Heart left ventricle (tissue), 16 donors: ENCODE results near the gene KATNB1. TPM values are rescaled to one million over a fixed set of nuclear protein-coding genes. Genes with fewer than 3 reads are reported as not detected.

Source experiments
- ATAC-seq, 4 donors: fragments of 200-7000 bp; cut with Tn5 transposase; one replicate each; pipeline ENCODE4 v1.9.1; 2020 to 2022; ENCODE audit warnings: moderate library complexity in 4 of 4, mild to moderate bottlenecking in 3 of 4, moderate number of reproducible peaks in 1 of 4
- DNase-seq, 5 donors: peaks; one replicate each; pipeline ENCODE4 v3.0.0-alpha.2; 2020
- H3K27ac ChIP-seq, 12 donors: fragments of 200-600 bp; sonication (generic) in 4 of 12; one replicate each; pipeline versions ENCODE4 v1.5.0 to v1.8.0; 2016 to 2022; ENCODE audit warnings: mild to moderate bottlenecking in 2 of 12
- H3K27me3 ChIP-seq, 9 donors: fragments of 200-600 bp; sonication (generic) in 2 of 9; one replicate each; pipeline versions ENCODE4 v1.5.1 to v1.8.0; 2016 to 2022; ENCODE audit warnings: mild to moderate bottlenecking in 3 of 9
- H3K36me3 ChIP-seq, 9 donors: fragments of 200-600 bp; sonication (generic) in 2 of 9; one replicate each; pipeline versions ENCODE4 v1.5.0 to v1.8.0; 2018 to 2022; ENCODE audit warnings: mild to moderate bottlenecking in 2 of 9
- H3K4me1 ChIP-seq, 12 donors: fragments of 200-600 bp; sonication (generic) in 4 of 12; one replicate each; pipeline versions ENCODE4 v1.5.0 to v1.8.0; 2016 to 2022; ENCODE audit warnings: mild to moderate bottlenecking in 3 of 12
- H3K4me3 ChIP-seq, 12 donors: fragments of 200-600 bp; sonication (generic) in 4 of 12; one replicate each; pipeline versions ENCODE4 v1.5.0 to v1.8.0; 2017 to 2022; ENCODE audit warnings: mild to moderate bottlenecking in 9 of 12, moderate library complexity in 4 of 12
- H3K9me3 ChIP-seq, 12 donors: fragments of 200-600 bp; sonication (generic) in 4 of 12; one replicate each; pipeline versions ENCODE4 v1.5.0 to v1.8.0; 2016 to 2022; ENCODE audit warnings: mild to moderate bottlenecking in 1 of 12
- CTCF ChIP-seq, 12 donors: fragments of 200-600 bp; sonication (generic) in 4 of 12; IDR thresholded peaks; one replicate each; pipeline versions ENCODE4 v1.5.0 to v1.8.0; 2018 to 2022; ENCODE audit warnings: antibody characterized with exemption in 12 of 12, mild to moderate bottlenecking in 5 of 12
- POLR2A ChIP-seq, 2 donors: fragments of 450-650 bp; IDR thresholded peaks; one replicate each; pipeline ENCODE4 v1.6.1; 2017; ENCODE audit warnings: antibody characterized with exemption in 2 of 2, mild to moderate bottlenecking in 2 of 2, moderate library complexity in 2 of 2
- WGBS, 4 donors: extraction: QIAGEN DNeasy Blood & Tissue Kit in 2 of 4; methylation state at CpG; one replicate each; pipeline versions ENCODE4 v1.1.5 to v1.1.7; 2013 to 2018; 5-methylcytosine and 5-hydroxymethylcytosine counted together
- intact Hi-C, 10 donors: fragments of 100-400 bp; cut with DNase I; formaldehyde crosslinking; loops; one replicate each; pipeline versions ENCODE4 v1.11.1 to v1.14.2; 2022
- polyA plus RNA-seq, 2 donors: library from polyadenylated mRNA; stranded (reverse); fragments of 200-250 nt; gene quantifications; one replicate each; pipeline ENCODE4 v1.2.3, GENCODE V29; 2013
- total RNA-seq, 9 donors: library from RNA; depleted of rRNA in 2 of 9; stranded (reverse); fragments of >200 nt in 2 of 9; fragmentation: NEBNext Ultra II Directional in 3 of 9; extraction: Animal tissue kit (Norgen Biotek cat#: 25700) in 3 of 9; gene quantifications; one replicate each; pipeline versions ENCODE4 v1.1.0 to v1.2.4, GENCODE V29; 2016 to 2023
- donor health status: ischemic (EF 13 %, LVEDD 7.1; RV severe dilation, severe dysfunction).
- donor health status: healthy with polysubstance abuse.
- donor health status: DM: no; HTN: yes; CAD: no.
- donor health status: DM: no; HTN: no; CAD: no.
- donor health status: ischemic (EF 25% LVEDD 6.9; RV normal size, moderate dysfunction).
- donor health status: ischemic (EF 25% LVEDD 5.7; RV mildly dilated, moderate dysfunction).
- donor health status: healthy.
- donor health status: DM: yes; HTN: yes; CAD: no.
- donor health status: ischemic (EF 35%, LVEDD 5.7; RV mildly dilated, moderate dysfunction).
- donor health status: nonischemic (EF 11% LVEDD 7.7; RV severe dilation, severe dysfunction).
- donor health status: DM: yes; HTN: yes; CAD: no.
- donor health status: PGD.
- donor health status: ischemic (EF 29% LVEDD 5.4; RV normal size, mild dysfunction).
- donor health status: nonischemic (EF 23%, LVEDD 6.1; RV moderate dilation, normal function).

KATNB1 gene
- total and polyA plus RNA-seq, 11 donors, result 8.0 to 20.5 (median 15.3) TPM

DNA sequence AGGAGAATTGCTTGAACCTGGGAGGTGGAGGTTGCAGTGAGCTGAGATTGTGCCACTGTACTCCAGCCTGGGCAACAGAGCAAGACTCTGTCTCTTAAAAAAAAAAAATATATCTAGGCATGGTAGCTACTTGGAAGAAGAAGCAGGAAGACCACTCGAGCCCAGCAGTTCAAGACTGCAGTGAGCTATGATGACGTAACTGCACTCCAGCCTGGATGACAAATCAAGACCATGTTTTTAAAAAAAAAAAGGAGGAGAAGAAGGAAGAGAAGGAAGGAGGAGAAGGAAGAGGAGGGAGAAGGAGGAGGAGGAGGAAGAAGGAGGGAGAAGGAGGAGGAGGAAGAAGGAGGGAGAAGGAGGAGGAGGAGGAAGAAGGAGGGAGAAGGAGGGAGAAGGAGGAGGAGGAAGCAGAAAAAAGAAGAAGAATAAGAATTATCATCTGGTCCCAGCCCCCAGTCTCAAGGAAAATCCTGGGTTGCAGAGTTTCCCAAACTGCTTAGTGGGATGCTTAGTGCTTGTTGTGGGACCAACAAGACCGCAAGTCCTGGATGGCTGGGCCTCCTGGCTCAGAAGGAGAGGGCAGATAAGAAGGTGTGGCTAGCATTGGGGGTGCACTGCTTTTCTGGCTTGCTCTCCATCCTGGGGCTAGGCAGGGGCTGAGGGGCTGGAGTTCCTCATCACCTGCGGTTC lies 44.6 kb upstream of the KATNB1 start:
- TF ChIP-seq CTCF (IDR thresholded peaks at IDR 0.05), result no peak
- ATAC-seq (no peak), DNase-seq (no peak)
- H3K4me1 ChIP-seq, result peaks cover 0 to 16% (median 0%) of the 10 kb centered on the region in 12 donors
- no peak overlapping the region for H3K27ac ChIP-seq
- no peaks in the 10 kb centered on the region for H3K36me3 ChIP-seq
- no peak overlapping the region for H3K4me3 ChIP-seq
- H3K27me3 ChIP-seq, result peaks cover 0 to 10% (median 0%) of the 10 kb centered on the region in 9 donors
- H3K9me3 ChIP-seq, result no peaks in the 10 kb centered on the region
- WGBS, 4 donors, result 54 to 70% (median 68%) methylated on average over 3 to 4 of the region's 4 CpGs
- intact Hi-C loops, result no loop called here

DNA sequence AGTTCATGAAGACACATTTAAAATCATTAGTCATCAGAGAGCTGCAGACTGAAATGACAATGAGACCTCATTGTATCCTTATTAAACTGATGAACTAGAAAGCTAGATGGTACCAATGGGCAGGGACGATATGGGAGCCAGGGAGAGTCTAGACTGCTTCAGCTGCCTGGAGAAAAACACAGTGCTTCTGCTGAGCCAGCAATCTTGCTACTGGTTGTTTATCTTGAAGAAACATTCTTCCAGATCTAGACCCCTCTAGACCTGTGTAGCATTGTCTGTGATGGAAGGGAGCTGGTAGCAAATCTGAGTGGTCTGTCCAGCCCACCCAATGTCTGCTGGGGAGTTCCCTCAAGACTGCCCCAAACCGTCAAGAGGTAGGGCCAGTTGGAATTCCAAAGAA lies 42.9 kb upstream of the KATNB1 start:
- Histone ChIP-seq H3K4me1 (peaks cover 0 to 16% (median 0%) of the 10 kb centered on the region in 12 donors), H3K36me3 (no peaks in the 10 kb centered on the region), H3K27ac (no peak overlapping the region), H3K4me3 (no peak overlapping the region), H3K27me3 (peaks cover 0 to 10% (median 0%) of the 10 kb centered on the region in 9 donors), H3K9me3 (no peaks in the 10 kb centered on the region)
- intact Hi-C loops, result no loop called here
- DNase-seq, result no peak
- no peak for ATAC-seq
- no peak for TF ChIP-seq CTCF (IDR thresholded peaks at IDR 0.05)
- TF ChIP-seq POLR2A (IDR thresholded peaks at IDR 0.05), result no peak
- WGBS, 4 donors, result 64 to 71% (median 71%) methylated on average over 2 of the region's 2 CpGs; no CpG with 5 or more reads in 1 of the 4 donors

- no peak for DNase-seq
- H3K9me3 ChIP-seq, result no peaks in the 10 kb centered on the region
- intact Hi-C loops, result no loop called here
- WGBS, 4 donors, result 75 to 79% (median 78%) methylated on average over 4 of the region's 4 CpGs; no CpG with 5 or more reads in 1 of the 4 donors
- H3K4me1 ChIP-seq, result peaks cover 0 to 16% (median 0%) of the 10 kb centered on the region in 12 donors
- no peak for ATAC-seq
- peaks cover 0 to 10% (median 0%) of the 10 kb centered on the region in 9 donors for H3K27me3 ChIP-seq
- TF ChIP-seq POLR2A (IDR thresholded peaks at IDR 0.05), result no peak
- TF ChIP-seq CTCF (IDR thresholded peaks at IDR 0.05), result no peak
- H3K4me3 ChIP-seq, result no peak overlapping the region
- H3K36me3 ChIP-seq, result no peaks in the 10 kb centered on the region
- H3K27ac ChIP-seq, result no peak overlapping the region
Measured at GRCh38 chr16:57693550-57693949, 42.0 kb upstream of the KATNB1 start.

DNA sequence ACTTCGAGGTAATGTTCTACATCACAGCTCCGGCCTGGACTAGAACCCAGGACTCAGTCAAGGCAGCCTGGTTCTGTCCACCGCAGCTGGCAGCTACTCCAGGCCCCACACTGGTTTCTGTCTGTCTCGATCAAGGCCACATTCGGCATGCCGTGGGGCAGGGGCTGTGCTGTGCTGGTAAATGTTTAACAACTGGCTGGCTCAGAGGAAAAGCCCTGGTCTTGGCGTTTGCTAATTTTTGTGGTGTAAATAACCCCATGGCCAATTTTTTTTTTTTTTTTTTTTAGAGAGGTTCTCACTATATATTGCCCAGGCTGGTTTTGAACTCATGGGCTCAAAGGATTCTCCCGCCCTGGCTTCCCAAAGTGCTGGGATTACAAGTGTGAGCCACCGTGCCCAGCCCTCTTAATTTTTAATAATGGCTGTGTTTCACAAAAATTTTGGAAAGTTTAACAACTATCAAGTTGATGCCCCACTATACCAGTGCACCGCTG lies 41.3 kb upstream of the KATNB1 start:
- intact Hi-C loops, result no loop called here
- TF ChIP-seq POLR2A (IDR thresholded peaks at IDR 0.05), result no peak
- no peak for TF ChIP-seq CTCF (IDR thresholded peaks at IDR 0.05)
- Histone ChIP-seq H3K9me3 (no peaks in the 10 kb centered on the region), H3K4me3 (peak overlapping the region in 1 of 12 donors; percentile 45), H3K36me3 (no peaks in the 10 kb centered on the region), H3K27ac (no peak overlapping the region), H3K4me1 (peaks cover 0 to 16% (median 0%) of the 10 kb centered on the region in 12 donors), H3K27me3 (peaks cover 0 to 10% (median 0%) of the 10 kb centered on the region in 9 donors)
- whole genome bisulfite sequencing, 4 donors, result 65 to 70% (median 67%) methylated on average over 10 of the region's 10 CpGs
- no peak for DNase-seq
- no peak for ATAC-seq
